Fibroblast of pulmonary artery (primary cell): Measurements from ENCODE around the gene STAP1.

ENCODE experiments used
- DNase-seq: peaks from one replicate; pipeline ENCODE4 v3.0.0-alpha.2; 2010; ENCODE audit warnings: low read depth
- H3K4me3 ChIP-seq: replicated peaks from 2 replicates; pipeline ENCODE4 v1.5.1; 2011; ENCODE audit warnings: low read depth, mild to moderate bottlenecking, control low read depth, low read length, moderate library complexity
- TF ChIP-seq, protein P1 (sequence below): IDR thresholded peaks from 2 replicates; pipeline ENCODE4 v1.5.1; 2011; ENCODE audit warnings: mild to moderate bottlenecking, control low read depth, low read length, inconsistent platforms; ENCODE audit errors: missing control alignments

The STAP1 gene

DNA sequence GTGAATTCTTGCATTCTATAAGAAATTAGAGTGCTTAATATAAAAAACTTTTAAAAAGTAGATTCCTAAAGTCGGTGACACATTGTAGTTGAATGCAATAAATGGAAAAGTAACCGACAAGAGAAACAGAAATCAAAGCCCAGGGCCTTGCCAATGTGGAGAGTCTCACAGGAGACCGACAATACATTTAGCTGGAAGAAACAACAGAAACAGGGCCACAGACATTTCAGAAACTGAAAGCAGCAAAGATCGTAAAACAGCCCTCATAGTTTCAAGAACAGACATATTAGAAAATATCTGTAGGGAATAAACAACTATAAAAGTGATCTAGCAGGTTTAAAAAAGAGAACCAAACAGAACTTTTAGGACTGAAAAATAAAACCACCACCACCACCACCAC lies 49.5 kb downstream of the STAP1 start:
- no peak for DNase-seq
- no peak overlapping the region for H3K4me3 ChIP-seq
- TF ChIP-seq, protein P1, sequence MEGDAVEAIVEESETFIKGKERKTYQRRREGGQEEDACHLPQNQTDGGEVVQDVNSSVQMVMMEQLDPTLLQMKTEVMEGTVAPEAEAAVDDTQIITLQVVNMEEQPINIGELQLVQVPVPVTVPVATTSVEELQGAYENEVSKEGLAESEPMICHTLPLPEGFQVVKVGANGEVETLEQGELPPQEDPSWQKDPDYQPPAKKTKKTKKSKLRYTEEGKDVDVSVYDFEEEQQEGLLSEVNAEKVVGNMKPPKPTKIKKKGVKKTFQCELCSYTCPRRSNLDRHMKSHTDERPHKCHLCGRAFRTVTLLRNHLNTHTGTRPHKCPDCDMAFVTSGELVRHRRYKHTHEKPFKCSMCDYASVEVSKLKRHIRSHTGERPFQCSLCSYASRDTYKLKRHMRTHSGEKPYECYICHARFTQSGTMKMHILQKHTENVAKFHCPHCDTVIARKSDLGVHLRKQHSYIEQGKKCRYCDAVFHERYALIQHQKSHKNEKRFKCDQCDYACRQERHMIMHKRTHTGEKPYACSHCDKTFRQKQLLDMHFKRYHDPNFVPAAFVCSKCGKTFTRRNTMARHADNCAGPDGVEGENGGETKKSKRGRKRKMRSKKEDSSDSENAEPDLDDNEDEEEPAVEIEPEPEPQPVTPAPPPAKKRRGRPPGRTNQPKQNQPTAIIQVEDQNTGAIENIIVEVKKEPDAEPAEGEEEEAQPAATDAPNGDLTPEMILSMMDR = no peak

- TF ChIP-seq, protein P1 = no peak
- H3K4me3 ChIP-seq = no peak overlapping the region
These were observed 55.7 kb downstream of the STAP1 start for GRCh38 chr4:67614186-67614585.

GRCh38 chr4:67615119-67615518 lies 56.6 kb downstream of the STAP1 start:
- TF ChIP-seq, protein P1 = no peak
- no peak for DNase-seq
- H3K4me3 ChIP-seq = no peak overlapping the region

More at GRCh38 chr4:67614186-67614585, 55.7 kb downstream of the STAP1 start:
- no peak for DNase-seq

DNA sequence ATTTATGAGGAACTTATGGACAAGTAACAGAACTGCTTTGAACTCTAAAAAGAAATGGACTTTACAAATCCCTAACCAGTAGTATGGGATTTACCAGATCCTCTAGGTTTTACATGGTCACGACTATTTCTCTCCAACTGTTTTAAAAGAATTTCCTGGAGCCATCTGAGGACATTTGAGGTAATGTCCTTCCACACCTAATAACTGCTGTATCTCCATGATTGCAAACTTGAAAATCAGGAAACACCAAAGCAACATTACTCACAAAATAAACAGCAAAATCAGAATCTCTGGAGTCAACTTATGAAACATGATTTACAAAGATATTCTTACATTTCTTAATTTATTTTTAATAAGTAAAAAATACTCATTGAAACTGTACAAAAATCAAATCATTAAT lies 58.0 kb downstream of the STAP1 start:
- DNase-seq = no peak
- no peak overlapping the region for H3K4me3 ChIP-seq
- TF ChIP-seq, protein P1 = no peak

- DNase-seq = no peak
- no peak overlapping the region for H3K4me3 ChIP-seq
- TF ChIP-seq, protein P1 = no peak
These were observed 66.4 kb downstream of the STAP1 start for GRCh38 chr4:67624939-67625338.

DNA sequence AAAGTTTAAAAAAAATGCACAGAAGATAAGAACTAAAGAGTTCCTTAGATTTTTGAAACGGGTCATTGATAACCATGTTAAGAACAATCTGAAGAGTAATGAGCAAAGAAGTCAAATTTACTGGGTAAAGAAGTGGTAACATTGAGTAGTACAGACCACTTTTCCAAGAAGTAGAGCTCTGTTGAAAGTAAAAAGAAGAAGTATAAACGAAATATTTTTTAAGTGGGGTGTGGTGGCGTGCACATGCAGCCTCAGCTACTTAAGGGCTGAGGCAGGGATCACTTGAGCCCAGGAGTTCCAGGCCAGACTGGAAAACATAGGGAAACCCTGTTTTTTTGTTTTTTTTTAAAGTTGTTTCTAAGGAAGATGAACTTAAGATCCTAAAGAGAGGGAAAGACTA lies 74.0 kb downstream of the STAP1 start:
- no peak overlapping the region for H3K4me3 ChIP-seq
- TF ChIP-seq, protein P1 = no peak
- no peak for DNase-seq

- TF ChIP-seq, protein P1 = no peak
- no peak overlapping the region for H3K4me3 ChIP-seq
- DNase-seq = no peak
These were observed 76.2 kb downstream of the STAP1 start for GRCh38 chr4:67634741-67635140.
